K562 (cell line): ENCODE data around the gene AGFG2. TPM values are rescaled to one million over a fixed set of nuclear protein-coding genes. Genes with fewer than 3 reads are reported as not detected.

Experiments used
- IRF2 ChIP-seq: sonication (generic); formaldehyde crosslinking; IDR thresholded peaks from 2 replicates; pipeline ENCODE4 v1.8.1; 2022; ENCODE audit warnings: mild to moderate bottlenecking, missing genetic modification reagents
- KLF1 ChIP-seq: fragments of 450-650 bp; IDR thresholded peaks from 2 replicates; pipeline ENCODE4 v1.6.1; 2016; ENCODE audit warnings: missing genetic modification characterization, missing compliant biosample characterization
- NCOR1 ChIP-seq: fragments of 450-650 bp; IDR thresholded peaks from 2 replicates; pipeline ENCODE4 v1.6.1; 2016; ENCODE audit warnings: mild to moderate bottlenecking, moderate library complexity
- NFE2 ChIP-seq: IDR thresholded peaks from 2 replicates; pipeline ENCODE4 v1.6.1; 2014; ENCODE audit warnings: antibody characterized with exemption, low read depth
- RBM25 ChIP-seq: fragments of 200-400 bp; formaldehyde crosslinking; IDR thresholded peaks from 2 replicates; pipeline ENCODE4 v1.6.1; 2018; ENCODE audit warnings: low read length, low read depth, moderate library complexity; ENCODE audit not compliant: severe bottlenecking
- RFX1 ChIP-seq: fragments of 450-650 bp; IDR thresholded peaks from 2 replicates; pipeline ENCODE4 v1.6.1; 2016; ENCODE audit warnings: mild to moderate bottlenecking, moderate library complexity
- TARDBP ChIP-seq: fragments of 450-650 bp; IDR thresholded peaks from 2 replicates; pipeline ENCODE4 v1.6.1; 2016
- TBP ChIP-seq: optimal IDR thresholded peaks from 2 replicates; pipeline ENCODE3; 2011; ENCODE audit warnings: low read depth, low read length, improper control_type of control experiment
- ZBTB8A ChIP-seq: fragments of 450-650 bp; IDR thresholded peaks from 2 replicates; pipeline ENCODE4 v1.6.1; 2018; ENCODE audit warnings: mild to moderate bottlenecking, moderate library complexity; ENCODE audit not compliant: partially characterized antibody
- ZNF12 ChIP-seq: sonication (generic); formaldehyde crosslinking; IDR thresholded peaks from 2 replicates; pipeline ENCODE4 v1.4.0; 2020; ENCODE audit warnings: mild to moderate bottlenecking, missing genetic modification reagents
- ZNF133 ChIP-seq: fragments of 250-450 bp; sonication (Bioruptor Pico); IDR thresholded peaks from 2 replicates; pipeline ENCODE4 v1.4.0; 2020; ENCODE audit warnings: mild to moderate bottlenecking
- ZNF232 ChIP-seq: sonication (generic); formaldehyde crosslinking; IDR thresholded peaks from 2 replicates; pipeline ENCODE4 v1.8.0; 2022; ENCODE audit warnings: mild to moderate bottlenecking, missing genetic modification reagents
- ZNF589 ChIP-seq: fragments of 200-800 bp; sonication (Bioruptor generic); IDR thresholded peaks from 2 replicates; pipeline ENCODE4 v1.6.1; 2016; ENCODE audit warnings: low read depth, missing genetic modification characterization, missing compliant biosample characterization
- ZNF695 ChIP-seq: fragments of 450-650 bp; formaldehyde crosslinking; IDR thresholded peaks from 2 replicates; pipeline ENCODE4 v1.4.0; 2020; ENCODE audit warnings: mild to moderate bottlenecking, moderate library complexity
- ZNF830 ChIP-seq: fragments of 250-450 bp; sonication (Bioruptor Pico); IDR thresholded peaks from 2 replicates; pipeline ENCODE4 v1.5.0; 2021; ENCODE audit warnings: mild to moderate bottlenecking
- polyA plus RNA-seq, 8 experiments: library from polyadenylated mRNA; depleted of rRNA in 4 of 8; stranded (reverse) in 5 of 8; unstranded in 3 of 8; fragments of >200 nt; fragmentation: Nextera tagmentation in 2 of 8; fragmentation: Illumina TruSeq in 1 of 8; extraction: Ambion mirVana in 2 of 8; extraction: Trizol in 1 of 8; gene quantifications; 2 replicates each; pipeline versions ENCODE4 v1.2.1 to v1.2.3, GENCODE V29; 2011 to 2014; ENCODE audit warnings: inconsistent platforms in 1 of 8, missing spikeins in 1 of 8
- total RNA-seq, 7 experiments: library from RNA; depleted of rRNA in 6 of 7; stranded (reverse); fragments of >200 nt in 6 of 7; fragmentation: Illumina TruSeq in 2 of 7; extraction: Trizol in 2 of 7; gene quantifications; 2 replicates each; pipeline versions ENCODE4 v1.2.1 to v1.2.3, GENCODE V29; 2011 to 2021; ENCODE audit warnings: low replicate concordance in 1 of 7
- TF ChIP-seq, protein P1 (sequence below), 3 experiments: IDR thresholded peaks in 2 of 3; conservative IDR thresholded peaks in 1 of 3; 2 replicates each; pipeline ENCODE4 v1.5.1; 2011 to 2012; ENCODE audit warnings: low read length in 3 of 3, mild to moderate bottlenecking in 3 of 3, control low read depth in 2 of 3, improper control_type of control experiment in 1 of 3, inconsistent platforms in 1 of 3, low read depth in 1 of 3, mixed read lengths in 1 of 3, moderate library complexity in 1 of 3; ENCODE audit not compliant: insufficient read depth in 2 of 3
- TF ChIP-seq, protein P2 (sequence below): fragments of 450-650 bp; formaldehyde crosslinking; IDR thresholded peaks from 2 replicates; pipeline ENCODE4 v1.4.0; 2020; ENCODE audit warnings: mild to moderate bottlenecking, moderate library complexity
- TF ChIP-seq, protein P3 (sequence below), 2 experiments: IDR thresholded peaks; 2 replicates each; pipeline ENCODE4 v1.6.1; 2011; ENCODE audit warnings: borderline replicate concordance in 1 of 2, control low read depth in 1 of 2, low read depth in 1 of 2, low read length in 1 of 2, mild to moderate bottlenecking in 1 of 2, mixed read lengths in 1 of 2, moderate library complexity in 1 of 2; ENCODE audit not compliant: insufficient read depth in 1 of 2, insufficient read length in 1 of 2, poor library complexity in 1 of 2, severe bottlenecking in 1 of 2; ENCODE audit errors: extremely low read depth in 1 of 2
- TF ChIP-seq, protein P4 (sequence below): sonication (generic); formaldehyde crosslinking; IDR thresholded peaks from 2 replicates; pipeline ENCODE4 v1.8.0; 2022; ENCODE audit warnings: mild to moderate bottlenecking, missing genetic modification reagents
- TF ChIP-seq, protein P5 (sequence below), 2 experiments: fragments of 450-650 bp in 1 of 2; IDR thresholded peaks; 2 replicates each; pipeline ENCODE4 v1.6.1; 2011 to 2017; ENCODE audit warnings: low read depth in 2 of 2, antibody characterized with exemption in 1 of 2, borderline replicate concordance in 1 of 2, low read length in 1 of 2, mild to moderate bottlenecking in 1 of 2, mixed read lengths in 1 of 2; ENCODE audit not compliant: control insufficient read depth in 1 of 2

The AGFG2 gene
- total and polyA plus RNA-seq, 9 of the 15 experiments (the other 6 are each of a cell fraction or from before 2014, with no cell fraction given), result 0.31 to 23.1 (median 6.5) TPM

DNA sequence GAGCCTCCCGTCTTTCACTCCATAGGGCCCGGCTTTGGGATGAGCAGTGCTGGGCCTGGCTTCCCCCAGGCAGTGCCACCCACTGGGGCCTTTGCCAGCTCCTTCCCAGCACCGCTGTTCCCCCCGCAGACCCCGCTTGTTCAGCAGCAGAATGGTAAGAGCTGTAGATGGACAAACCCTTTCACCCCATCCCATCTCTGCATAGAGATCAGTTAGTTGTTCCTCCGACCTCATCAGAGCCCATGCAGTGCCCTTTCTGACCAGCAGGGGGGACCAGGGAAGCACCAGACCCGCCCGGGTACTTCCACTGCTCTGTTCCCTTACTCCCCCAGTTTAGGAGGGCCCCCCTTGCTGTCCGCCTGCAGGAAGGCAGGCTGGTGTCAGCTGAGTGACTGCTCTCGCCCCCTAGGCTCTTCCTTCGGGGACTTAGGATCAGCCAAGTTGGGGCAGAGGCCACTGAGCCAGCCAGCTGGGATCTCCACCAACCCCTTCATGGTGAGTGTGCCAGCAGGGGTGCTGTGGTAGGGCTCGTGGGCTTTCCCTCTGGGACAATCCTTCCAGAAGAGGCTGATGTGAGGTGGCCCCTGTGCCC lies 24.9 kb downstream of the AGFG2 start (continued):
- TF ChIP-seq, protein P1, sequence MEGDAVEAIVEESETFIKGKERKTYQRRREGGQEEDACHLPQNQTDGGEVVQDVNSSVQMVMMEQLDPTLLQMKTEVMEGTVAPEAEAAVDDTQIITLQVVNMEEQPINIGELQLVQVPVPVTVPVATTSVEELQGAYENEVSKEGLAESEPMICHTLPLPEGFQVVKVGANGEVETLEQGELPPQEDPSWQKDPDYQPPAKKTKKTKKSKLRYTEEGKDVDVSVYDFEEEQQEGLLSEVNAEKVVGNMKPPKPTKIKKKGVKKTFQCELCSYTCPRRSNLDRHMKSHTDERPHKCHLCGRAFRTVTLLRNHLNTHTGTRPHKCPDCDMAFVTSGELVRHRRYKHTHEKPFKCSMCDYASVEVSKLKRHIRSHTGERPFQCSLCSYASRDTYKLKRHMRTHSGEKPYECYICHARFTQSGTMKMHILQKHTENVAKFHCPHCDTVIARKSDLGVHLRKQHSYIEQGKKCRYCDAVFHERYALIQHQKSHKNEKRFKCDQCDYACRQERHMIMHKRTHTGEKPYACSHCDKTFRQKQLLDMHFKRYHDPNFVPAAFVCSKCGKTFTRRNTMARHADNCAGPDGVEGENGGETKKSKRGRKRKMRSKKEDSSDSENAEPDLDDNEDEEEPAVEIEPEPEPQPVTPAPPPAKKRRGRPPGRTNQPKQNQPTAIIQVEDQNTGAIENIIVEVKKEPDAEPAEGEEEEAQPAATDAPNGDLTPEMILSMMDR (IDR thresholded peaks at IDR 0.05 in 2 of 3, conservative IDR thresholded peaks at IDR 0.05 in 1 of 3; ENCODE audit: insufficient read depth in 2 of 3, low read depth in 1 of 3, low read length in 3 of 3), result peak; percentile 92 to 99 (median 96)
- TF ChIP-seq ZNF830, result no peak
- TF ChIP-seq, protein P2, sequence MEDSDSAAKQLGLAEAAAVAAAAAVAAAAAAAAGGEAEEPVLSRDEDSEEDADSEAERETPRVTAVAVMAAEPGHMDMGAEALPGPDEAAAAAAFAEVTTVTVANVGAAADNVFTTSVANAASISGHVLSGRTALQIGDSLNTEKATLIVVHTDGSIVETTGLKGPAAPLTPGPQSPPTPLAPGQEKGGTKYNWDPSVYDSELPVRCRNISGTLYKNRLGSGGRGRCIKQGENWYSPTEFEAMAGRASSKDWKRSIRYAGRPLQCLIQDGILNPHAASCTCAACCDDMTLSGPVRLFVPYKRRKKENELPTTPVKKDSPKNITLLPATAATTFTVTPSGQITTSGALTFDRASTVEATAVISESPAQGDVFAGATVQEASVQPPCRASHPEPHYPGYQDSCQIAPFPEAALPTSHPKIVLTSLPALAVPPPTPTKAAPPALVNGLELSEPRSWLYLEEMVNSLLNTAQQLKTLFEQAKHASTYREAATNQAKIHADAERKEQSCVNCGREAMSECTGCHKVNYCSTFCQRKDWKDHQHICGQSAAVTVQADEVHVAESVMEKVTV, result peak; percentile 65
- 0 out of 2 replicates have a peak, but pooled peaks have one; percentile 56 for TF ChIP-seq ZNF12
- TF ChIP-seq NCOR1, result no peak
- TF ChIP-seq RFX1, result no peak
- TF ChIP-seq ZNF589 (CRISPR knock-in tag), result no peak
- TF ChIP-seq, protein P3, sequence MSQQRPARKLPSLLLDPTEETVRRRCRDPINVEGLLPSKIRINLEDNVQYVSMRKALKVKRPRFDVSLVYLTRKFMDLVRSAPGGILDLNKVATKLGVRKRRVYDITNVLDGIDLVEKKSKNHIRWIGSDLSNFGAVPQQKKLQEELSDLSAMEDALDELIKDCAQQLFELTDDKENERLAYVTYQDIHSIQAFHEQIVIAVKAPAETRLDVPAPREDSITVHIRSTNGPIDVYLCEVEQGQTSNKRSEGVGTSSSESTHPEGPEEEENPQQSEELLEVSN (IDR thresholded peaks at IDR 0.05; ENCODE audit: borderline replicate concordance in 1 of 2, extremely low read depth in 1 of 2, insufficient read depth in 1 of 2, insufficient read length in 1 of 2, low read depth in 1 of 2, low read length in 1 of 2, poor library complexity in 1 of 2, severe bottlenecking in 1 of 2), result no peak
- TF ChIP-seq TBP, result no peak
- no peak for TF ChIP-seq IRF2
- TF ChIP-seq ZBTB8A, result no peak
- TF ChIP-seq ZNF133 (CRISPR knock-in tag), result no peak
- no peak for TF ChIP-seq RBM25
- TF ChIP-seq ZNF232, result no peak
- no peak for TF ChIP-seq ZNF695
- no peak for TF ChIP-seq KLF1 (tag)
- 0 out of 2 replicates have a peak, but pooled peaks have one; percentile 30 for TF ChIP-seq TARDBP
- TF ChIP-seq, protein P4, sequence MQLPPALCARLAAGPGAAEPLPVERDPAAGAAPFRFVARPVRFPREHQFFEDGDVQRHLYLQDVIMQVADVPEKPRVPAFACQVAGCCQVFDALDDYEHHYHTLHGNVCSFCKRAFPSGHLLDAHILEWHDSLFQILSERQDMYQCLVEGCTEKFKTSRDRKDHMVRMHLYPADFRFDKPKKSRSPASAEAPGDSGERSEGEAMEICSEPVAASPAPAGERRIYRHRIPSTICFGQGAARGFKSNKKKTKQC (CRISPR knock-in tag), result no peak
- TF ChIP-seq, protein P5, sequence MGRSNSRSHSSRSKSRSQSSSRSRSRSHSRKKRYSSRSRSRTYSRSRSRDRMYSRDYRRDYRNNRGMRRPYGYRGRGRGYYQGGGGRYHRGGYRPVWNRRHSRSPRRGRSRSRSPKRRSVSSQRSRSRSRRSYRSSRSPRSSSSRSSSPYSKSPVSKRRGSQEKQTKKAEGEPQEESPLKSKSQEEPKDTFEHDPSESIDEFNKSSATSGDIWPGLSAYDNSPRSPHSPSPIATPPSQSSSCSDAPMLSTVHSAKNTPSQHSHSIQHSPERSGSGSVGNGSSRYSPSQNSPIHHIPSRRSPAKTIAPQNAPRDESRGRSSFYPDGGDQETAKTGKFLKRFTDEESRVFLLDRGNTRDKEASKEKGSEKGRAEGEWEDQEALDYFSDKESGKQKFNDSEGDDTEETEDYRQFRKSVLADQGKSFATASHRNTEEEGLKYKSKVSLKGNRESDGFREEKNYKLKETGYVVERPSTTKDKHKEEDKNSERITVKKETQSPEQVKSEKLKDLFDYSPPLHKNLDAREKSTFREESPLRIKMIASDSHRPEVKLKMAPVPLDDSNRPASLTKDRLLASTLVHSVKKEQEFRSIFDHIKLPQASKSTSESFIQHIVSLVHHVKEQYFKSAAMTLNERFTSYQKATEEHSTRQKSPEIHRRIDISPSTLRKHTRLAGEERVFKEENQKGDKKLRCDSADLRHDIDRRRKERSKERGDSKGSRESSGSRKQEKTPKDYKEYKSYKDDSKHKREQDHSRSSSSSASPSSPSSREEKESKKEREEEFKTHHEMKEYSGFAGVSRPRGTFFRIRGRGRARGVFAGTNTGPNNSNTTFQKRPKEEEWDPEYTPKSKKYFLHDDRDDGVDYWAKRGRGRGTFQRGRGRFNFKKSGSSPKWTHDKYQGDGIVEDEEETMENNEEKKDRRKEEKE (IDR thresholded peaks at IDR 0.05; ENCODE audit: borderline replicate concordance in 1 of 2, control insufficient read depth in 1 of 2, low read depth in 2 of 2, low read length in 1 of 2), result no peak
- TF ChIP-seq NFE2, result no peak
